Endothelial cell (in vitro differentiated cells): ENCODE measurements around the gene SFR1. TPM values are rescaled to one million over a fixed set of nuclear protein-coding genes. Genes with fewer than 3 reads are reported as not detected.
A peak's percentile ranks its signal among the peaks of the same experiment; 100 is the strongest.

Experiments
- DNase-seq: peaks from one replicate; pipeline ENCODE4 v3.0.0; 2021; ENCODE audit warnings: low spot score
- H3K27ac Mint-ChIP-seq: one replicate; pipeline ENCODE4 v1.8.0; 2021; ENCODE audit warnings: mixed read lengths, inconsistent platforms; ENCODE audit not compliant: unreplicated experiment
- H3K27me3 Mint-ChIP-seq: one replicate; pipeline ENCODE4 v1.8.0; 2021; ENCODE audit warnings: mild to moderate bottlenecking, moderate library complexity, mixed read lengths, inconsistent platforms; ENCODE audit not compliant: unreplicated experiment
- H3K36me3 Mint-ChIP-seq: one replicate; pipeline ENCODE4 v1.8.0; 2021; ENCODE audit warnings: mild to moderate bottlenecking, low read depth, mixed read lengths, inconsistent platforms; ENCODE audit not compliant: unreplicated experiment
- H3K4me1 Mint-ChIP-seq: one replicate; pipeline ENCODE4 v1.8.0; 2021; ENCODE audit warnings: mild to moderate bottlenecking, mixed read lengths, inconsistent platforms; ENCODE audit not compliant: unreplicated experiment
- H3K4me3 Mint-ChIP-seq: one replicate; pipeline ENCODE4 v1.8.0; 2021; ENCODE audit warnings: mild to moderate bottlenecking, mixed read lengths, inconsistent platforms; ENCODE audit not compliant: unreplicated experiment
- H3K9me3 Mint-ChIP-seq: one replicate; pipeline ENCODE4 v1.8.0; 2021; ENCODE audit warnings: mixed read lengths, inconsistent platforms; ENCODE audit not compliant: unreplicated experiment
- CTCF ChIP-seq: fragments of 200-600 bp; sonication (generic); IDR thresholded peaks from one replicate; pipeline ENCODE4 v1.5.0; 2021; ENCODE audit warnings: antibody characterized with exemption; ENCODE audit not compliant: unreplicated experiment
- long read RNA-seq: library from polyadenylated mRNA; unstranded; transcript quantifications from one replicate; pipeline ENCODE4 v2.0.0, GENCODE V29; 2020; ENCODE audit not compliant: unreplicated experiment
- total RNA-seq: library from RNA; stranded (reverse); fragmentation: NEBNext Ultra II Directional; extraction: Animal tissue kit (Norgen Biotek cat#: 25700); gene quantifications from one replicate; pipeline ENCODE4 v1.2.1, GENCODE V29; 2021; ENCODE audit not compliant: unreplicated experiment

SFR1 gene
- total RNA-seq: 8.8 TPM
- long read RNA-seq, partial matches to known transcripts: 0 of 3 reads
- long read RNA-seq, other reads (novel, unspliced or antisense): 0 of 3 reads

- peak; percentile 66 for TF ChIP-seq CTCF
- Mint-ChIP-seq H3K4me1 (peaks cover 19% of the 10 kb centered on the region), H3K9me3 (no peaks in the 10 kb centered on the region), H3K27ac (peak within 1 kb of the TSS; percentile 99), H3K36me3 (no peaks in the 10 kb centered on the region), H3K4me3 (peak within 1 kb of the TSS; percentile 92), H3K27me3 (peaks cover 8% of the 10 kb centered on the region)
- DNase-seq: peak; percentile 99
These were observed at the start of gene SFR1 for GRCh38 chr10:104121485-104122224. Gene SFR1, plus strand, starts transcription at chr10:104122171. Its CDS starts 13 bp downstream, at chr10:104122184.

GRCh38 chr10:104072786-104073185, 49.2 kb upstream of the SFR1 start:
- H3K4me3 Mint-ChIP-seq: no peak overlapping the region

GRCh38 chr10:104074505-104074904, 47.5 kb upstream of the SFR1 start:
- DNase-seq: no peak
- no peak overlapping the region for H3K27ac Mint-ChIP-seq
- H3K27me3 Mint-ChIP-seq: no peaks in the 10 kb centered on the region
- TF ChIP-seq CTCF: no peak
- no peaks in the 10 kb centered on the region for H3K4me1 Mint-ChIP-seq
- no peaks in the 10 kb centered on the region for H3K36me3 Mint-ChIP-seq
- no peaks in the 10 kb centered on the region for H3K9me3 Mint-ChIP-seq
- H3K4me3 Mint-ChIP-seq: no peak overlapping the region

More at GRCh38 chr10:104072786-104073185, 49.2 kb upstream of the SFR1 start:
- no peak for DNase-seq
- H3K4me1 Mint-ChIP-seq: no peaks in the 10 kb centered on the region
- no peak for TF ChIP-seq CTCF
- no peaks in the 10 kb centered on the region for H3K36me3 Mint-ChIP-seq
- no peak overlapping the region for H3K27ac Mint-ChIP-seq
- no peaks in the 10 kb centered on the region for H3K9me3 Mint-ChIP-seq
- no peaks in the 10 kb centered on the region for H3K27me3 Mint-ChIP-seq

DNA sequence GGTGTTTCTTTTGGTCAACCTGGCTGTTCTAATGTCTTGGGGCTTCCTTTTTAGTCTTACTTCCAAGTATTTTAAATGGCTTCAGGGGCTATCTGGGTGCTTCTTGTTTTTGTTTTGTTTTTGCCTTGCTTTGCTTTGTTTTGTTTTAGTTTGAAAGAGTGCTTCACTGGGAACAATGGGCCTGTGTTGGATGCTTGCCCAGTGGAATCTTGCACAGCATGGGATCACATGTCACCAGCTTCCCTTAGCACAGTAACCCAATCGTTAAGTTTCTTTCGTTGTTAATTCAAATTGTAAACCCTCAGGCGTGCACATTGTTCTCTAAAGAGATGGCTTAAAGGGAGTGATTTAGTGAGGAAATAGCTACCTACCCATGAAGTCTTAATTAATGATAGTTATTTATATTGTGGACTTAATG, 45.2 kb upstream of the SFR1 start:
- H3K4me3 Mint-ChIP-seq: no peak overlapping the region
- H3K27me3 Mint-ChIP-seq: no peaks in the 10 kb centered on the region
- no peaks in the 10 kb centered on the region for H3K4me1 Mint-ChIP-seq
- no peak for DNase-seq
- H3K9me3 Mint-ChIP-seq: no peaks in the 10 kb centered on the region
- no peak for TF ChIP-seq CTCF
- H3K36me3 Mint-ChIP-seq: no peaks in the 10 kb centered on the region
- no peak overlapping the region for H3K27ac Mint-ChIP-seq

DNA sequence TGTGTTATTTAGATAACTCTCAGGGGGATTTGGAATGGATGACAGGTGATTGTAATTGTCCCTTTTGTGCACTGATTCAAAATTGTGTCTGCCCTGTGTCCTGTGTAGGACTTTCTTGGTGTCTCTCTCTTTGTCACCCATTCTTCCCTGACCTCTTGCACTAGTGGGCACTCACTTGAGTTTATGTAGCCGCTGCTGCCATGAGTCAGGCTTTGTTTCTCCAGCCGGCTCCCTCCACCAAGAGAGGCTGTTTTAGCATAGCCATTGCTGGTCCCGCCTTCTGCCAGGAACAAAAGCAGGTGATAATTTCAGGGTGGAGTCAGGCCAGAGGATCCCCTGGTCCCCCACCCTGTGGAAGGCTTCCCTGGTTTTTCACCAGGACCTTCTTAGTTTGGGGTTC, 44.7 kb upstream of the SFR1 start:
- no peak for TF ChIP-seq CTCF
- Mint-ChIP-seq H3K27me3 (no peaks in the 10 kb centered on the region), H3K4me3 (no peak overlapping the region), H3K36me3 (no peaks in the 10 kb centered on the region), H3K4me1 (no peaks in the 10 kb centered on the region), H3K27ac (no peak overlapping the region), H3K9me3 (no peaks in the 10 kb centered on the region)
- no peak for DNase-seq
